Heart left ventricle (tissue), 13 donors: ENCODE data around the gene DENR.
"Not testable (repeated sequence)": the region's sequence is repeated elsewhere in the genome, so short reads cannot be mapped to it uniquely, and the experiment has no call there.

Experiments
- CTCF ChIP-seq, 12 donors: fragments of 200-600 bp; sonication (generic) in 4 of 12; IDR thresholded peaks; one replicate each; pipeline versions ENCODE4 v1.5.0 to v1.8.0; 2018 to 2022; ENCODE audit warnings: antibody characterized with exemption in 12 of 12, mild to moderate bottlenecking in 5 of 12
- POLR2A ChIP-seq, 2 donors: fragments of 450-650 bp; IDR thresholded peaks; one replicate each; pipeline ENCODE4 v1.6.1; 2017; ENCODE audit warnings: antibody characterized with exemption in 2 of 2, mild to moderate bottlenecking in 2 of 2, moderate library complexity in 2 of 2
- donor health status: ischemic (EF 13 %, LVEDD 7.1; RV severe dilation, severe dysfunction).
- donor health status: DM: no; HTN: yes; CAD: no.
- donor health status: DM: no; HTN: no; CAD: no.
- donor health status: ischemic (EF 25% LVEDD 6.9; RV normal size, moderate dysfunction).
- donor health status: ischemic (EF 25% LVEDD 5.7; RV mildly dilated, moderate dysfunction).
- donor health status: ischemic (EF 35%, LVEDD 5.7; RV mildly dilated, moderate dysfunction).
- donor health status: nonischemic (EF 11% LVEDD 7.7; RV severe dilation, severe dysfunction).
- donor health status: DM: yes; HTN: yes; CAD: no.
- donor health status: PGD.
- donor health status: ischemic (EF 29% LVEDD 5.4; RV normal size, mild dysfunction).
- donor health status: nonischemic (EF 23%, LVEDD 6.1; RV moderate dilation, normal function).

- not testable (repeated sequence) for TF ChIP-seq CTCF, POLR2A (IDR thresholded peaks at IDR 0.05)
These were observed 39.0 kb upstream of the DENR start for GRCh38 chr12:122713491-122714188.
